Inferior parietal cortex (tissue), 1 donor: ENCODE data around the gene TMEM59L.
A peak's percentile ranks its signal among the peaks of the same experiment; 100 is the strongest.

Experiments
- DNase-seq: peaks from one replicate; pipeline ENCODE4 v3.0.0-alpha.2; 2016; ENCODE audit errors: extremely low spot score

The TMEM59L gene

DNA sequence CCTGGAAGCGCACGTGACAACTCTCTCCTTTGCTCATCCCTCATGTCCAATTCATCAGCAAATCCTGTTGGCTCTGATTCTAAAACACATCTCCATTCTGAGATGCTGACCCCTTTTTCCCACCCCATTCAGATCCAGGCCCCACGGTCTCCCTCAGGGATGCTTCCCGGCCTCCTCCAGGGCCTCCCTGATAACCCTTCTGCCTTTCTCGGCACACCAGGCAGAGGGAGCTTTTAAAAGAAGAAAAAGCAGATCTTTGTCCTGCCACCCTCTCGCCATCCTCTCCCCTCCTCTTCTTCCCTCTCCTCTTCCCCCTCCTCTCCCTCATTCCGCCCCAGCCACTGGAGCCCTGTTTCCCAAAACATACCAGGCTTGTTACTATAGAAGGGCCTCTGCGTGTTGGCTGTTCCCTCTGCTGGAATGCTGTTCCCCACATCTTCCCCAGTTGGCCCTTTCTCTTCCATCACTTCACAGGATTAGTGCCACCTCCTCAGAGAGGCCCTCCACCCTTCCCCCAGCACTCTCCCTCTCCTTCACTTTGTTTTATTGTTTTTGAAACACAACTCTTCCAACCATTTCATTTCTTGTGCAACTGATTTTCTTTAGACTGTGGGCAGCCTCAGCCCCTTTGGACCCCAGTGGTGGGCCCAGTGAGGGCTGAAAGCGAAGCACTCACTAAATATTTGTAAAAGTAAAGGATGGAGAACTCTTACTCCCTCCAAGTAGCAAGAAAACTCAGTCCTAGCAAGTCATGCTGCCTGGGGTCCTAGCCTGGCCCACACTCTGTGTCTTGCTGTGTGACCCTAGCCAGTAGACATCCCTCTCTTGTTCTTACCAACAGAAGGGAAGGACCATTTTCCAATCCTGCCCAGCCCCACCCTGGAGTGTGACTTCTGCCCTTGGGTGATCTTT is 3.6 kb upstream of the TMEM59L start:
- DNase-seq = no peak

DNA sequence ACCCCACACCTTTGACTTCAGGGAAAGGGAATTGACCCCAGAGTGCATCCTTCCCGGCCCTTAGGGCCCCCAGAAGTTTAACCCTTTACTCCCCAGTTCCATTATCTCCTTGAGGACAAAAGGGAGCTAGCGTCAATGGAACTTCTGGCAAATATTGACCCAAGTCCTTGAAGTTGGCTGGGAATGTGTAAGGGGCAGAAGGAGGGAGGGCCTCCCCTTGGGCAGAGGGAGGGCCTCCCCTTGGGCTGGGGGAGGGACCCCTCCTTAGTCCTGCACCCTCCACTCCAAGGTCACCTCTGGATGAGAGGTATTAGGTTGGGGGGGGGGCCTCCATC is 3.0 kb upstream of the TMEM59L start:
- DNase-seq = no peak

DNA sequence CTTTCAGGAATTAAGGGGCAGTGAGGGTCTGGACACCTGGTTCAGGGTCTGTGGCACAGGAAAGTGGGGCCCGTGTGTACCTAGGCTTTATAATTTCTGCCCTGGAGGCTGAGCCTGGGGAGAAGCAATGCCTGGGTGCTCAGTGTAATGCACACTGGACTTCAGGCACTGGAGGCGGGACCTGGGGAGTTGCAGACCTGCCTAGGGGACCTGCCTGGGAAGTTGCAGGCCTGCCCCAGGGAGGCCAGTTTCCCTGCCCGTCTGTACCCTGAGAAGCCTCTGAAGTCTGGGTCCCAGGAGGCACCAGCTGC is 2.5 kb upstream of the TMEM59L start:
- DNase-seq = no peak

DNA sequence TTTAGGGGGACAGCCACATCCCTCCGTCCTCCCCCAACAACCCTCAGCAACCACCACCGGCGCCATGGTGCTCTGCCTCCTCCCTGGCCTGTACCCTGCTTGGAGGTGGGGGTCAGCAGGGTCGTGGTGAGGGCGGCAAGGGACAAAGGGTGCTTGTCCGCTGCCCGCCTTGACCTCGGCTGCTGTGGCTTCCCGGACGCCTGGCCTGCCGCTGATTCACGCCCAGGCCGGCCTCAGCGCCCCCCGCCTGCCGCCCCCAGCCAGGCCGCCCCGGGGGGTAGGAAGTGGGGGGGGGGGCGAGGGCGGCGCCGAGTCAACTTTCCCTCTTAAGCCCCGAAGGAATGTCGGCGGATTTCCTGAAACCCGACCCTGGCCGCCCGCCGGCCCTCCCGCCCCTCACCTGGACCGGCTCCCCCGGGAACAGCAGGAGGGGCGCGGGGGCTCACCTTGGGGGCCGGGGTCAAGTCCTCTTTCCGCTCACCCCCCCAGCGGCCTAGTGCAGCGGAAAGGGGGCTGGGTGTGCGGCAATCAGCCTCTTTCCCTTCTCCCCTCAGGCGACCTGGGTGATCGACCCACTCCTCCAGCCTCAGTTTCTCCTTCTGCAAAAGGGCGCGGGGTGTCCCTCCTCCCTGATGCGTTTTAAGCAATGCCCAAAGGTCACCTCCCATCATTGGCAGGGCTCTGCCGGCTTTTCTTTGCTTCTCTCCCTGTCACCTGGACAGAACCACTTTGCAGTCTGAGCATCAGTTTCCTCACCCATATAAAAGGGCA is 1.9 kb upstream of the TMEM59L start:
- DNase-seq = no peak

DNA sequence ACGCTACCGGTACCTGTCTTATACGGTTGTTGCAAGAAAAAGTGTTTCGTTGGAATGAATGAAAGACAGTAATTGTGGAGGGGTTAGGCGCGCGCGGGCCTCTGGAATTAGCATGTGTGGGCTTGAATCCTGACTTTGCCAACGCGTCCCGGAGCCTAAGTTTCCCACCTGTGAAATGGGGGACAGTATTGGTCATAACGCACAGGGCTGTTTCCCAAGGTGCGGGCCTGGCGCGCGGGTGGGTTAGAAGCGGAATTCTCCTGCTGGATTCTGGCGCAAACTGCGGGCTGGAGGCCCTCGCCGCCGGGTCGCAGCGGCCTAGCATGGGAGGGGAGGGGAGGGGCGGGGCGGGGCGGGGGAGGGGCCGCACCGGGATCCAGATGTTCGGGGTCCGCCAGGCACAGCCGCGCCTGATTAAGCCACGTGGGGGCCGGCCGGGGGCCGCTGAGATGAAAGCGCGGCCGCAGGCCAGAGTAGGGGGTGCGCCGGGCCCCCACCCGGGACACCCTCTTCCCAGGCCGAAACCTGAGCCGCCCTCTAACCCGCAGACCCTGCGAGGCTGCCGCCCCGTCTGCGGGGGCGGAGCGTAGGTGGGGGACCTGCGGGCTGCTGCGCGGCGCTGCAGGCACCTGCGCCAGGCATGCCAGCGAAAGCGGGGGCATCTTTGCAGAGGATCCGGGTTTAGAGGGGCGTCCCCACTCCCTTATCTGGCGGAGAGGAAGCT is 1.2 kb upstream of the TMEM59L start:
- no peak for DNase-seq

DNA sequence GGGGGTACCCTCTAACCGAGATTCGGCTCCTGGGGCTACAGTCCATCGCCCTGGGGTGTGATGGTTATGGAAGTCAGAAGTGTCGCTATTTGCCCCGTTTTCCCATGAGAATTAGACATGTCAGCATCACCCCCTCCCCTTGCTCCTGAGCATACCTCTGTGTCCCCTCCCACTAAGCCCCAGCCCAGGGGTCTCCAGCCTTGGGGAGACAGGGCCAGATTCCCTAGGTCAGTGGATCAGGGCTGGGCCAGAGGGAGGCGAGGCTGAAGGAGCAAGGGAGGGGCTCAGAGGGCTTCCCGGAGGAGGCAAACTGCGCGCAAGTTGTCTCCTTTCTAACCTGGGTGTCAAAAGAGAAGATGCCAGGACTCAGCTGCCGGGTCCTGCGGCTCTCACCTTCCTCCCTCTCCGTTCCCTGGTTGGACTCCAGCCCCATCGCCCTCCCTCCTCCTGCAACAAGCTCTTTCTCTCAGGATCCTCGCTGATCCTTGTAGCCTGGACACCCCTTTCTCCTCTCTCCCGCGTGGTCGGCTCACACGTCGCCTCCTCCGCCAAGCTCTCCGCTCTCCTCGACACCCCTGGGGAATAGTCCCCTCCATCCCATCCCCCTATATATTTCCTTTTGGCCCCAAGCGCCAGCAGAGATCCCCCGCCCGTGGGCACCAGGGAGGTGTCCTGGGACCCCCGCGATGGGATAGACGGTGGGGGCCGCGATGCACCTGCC is 459 bp upstream of the TMEM59L start:
- DNase-seq = no peak

DNA sequence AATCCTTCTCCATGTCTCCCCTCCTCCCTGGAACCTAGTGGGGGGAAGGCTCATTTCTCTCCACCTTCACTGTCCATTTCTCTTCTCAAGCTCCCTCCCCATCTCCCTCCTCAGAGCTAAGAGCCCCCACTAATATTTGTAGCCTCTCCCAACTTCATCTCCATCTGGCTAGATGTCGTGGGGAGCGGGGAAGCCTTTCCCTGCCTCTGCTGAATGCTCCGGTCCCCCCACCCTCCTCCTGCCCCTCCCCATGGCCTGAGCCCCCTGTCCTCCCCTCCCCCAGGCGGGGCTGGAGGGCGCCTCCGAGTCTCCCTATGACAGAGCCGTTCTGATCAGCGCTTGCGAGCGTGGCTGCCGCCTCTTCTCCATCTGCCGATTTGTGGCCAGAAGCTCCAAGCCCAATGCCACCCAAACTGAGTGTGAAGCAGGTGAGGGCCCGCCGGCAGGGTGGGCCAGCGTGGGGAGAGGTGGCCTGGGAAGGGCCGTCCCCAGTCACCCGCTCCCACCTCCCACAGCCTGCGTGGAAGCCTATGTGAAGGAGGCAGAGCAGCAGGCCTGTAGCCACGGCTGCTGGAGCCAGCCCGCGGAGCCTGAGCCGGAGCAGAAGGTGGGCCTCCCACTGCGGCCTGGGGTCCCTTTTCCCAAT is 1.0 kb downstream of the TMEM59L start:
- no peak for DNase-seq

DNA sequence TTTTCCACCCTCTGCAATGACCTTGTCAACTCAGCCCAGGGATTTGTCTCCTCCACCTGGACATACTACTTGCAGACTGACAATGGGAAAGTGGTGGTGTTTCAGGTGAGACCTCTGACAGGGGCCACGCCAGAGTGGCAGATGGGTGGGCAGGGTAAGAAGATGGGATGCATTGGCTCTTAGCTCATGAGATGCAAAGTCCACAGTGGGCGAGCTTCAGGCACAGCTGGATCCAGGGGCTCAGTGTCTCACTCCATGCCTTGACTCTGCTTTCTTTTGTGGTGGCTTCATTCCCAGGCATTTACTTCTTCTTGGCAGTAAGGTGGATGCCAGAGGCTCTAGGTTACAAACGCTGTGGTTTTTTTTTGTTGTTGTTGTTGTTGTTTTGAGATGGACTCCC is 3.4 kb downstream of the TMEM59L start:
- no peak for DNase-seq

DNA sequence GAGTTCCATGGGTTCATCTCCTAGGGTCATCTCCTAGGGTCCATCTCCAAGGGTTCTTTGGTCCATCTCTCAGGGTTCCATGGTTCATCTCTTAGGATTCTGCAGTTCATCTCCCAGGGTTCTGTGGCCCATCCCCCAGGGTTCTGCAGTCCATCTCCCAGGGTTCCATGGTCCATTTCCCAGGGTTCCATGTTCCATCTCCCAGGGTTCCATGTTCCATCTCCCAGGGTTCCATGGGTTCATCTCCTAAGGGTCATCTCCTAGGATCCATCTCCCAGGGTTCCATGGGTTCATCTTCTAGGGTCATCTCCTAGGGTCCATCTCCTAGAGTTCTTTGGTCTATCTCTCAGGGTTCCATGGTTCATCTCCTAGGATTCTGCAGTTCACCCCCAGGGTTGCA is 4.9 kb downstream of the TMEM59L start:
- DNase-seq = no peak

DNA sequence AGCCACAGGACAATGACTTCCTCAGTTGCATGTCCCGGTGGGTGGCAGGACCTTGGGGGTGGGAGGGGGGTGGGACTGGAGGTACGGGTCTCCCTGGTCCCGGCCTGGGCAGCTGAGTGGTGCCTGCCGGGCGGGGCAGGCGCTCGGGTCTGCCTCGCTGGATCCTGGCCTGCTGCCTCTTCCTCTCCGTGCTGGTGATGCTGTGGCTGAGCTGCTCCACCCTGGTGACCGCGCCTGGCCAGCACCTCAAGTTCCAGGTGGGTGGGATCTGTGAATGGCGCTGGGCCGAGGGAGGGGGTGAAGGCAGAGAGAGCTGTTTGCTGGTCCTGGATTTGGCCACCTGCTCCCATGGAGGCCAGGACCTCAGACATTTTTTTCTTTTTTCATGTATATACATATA is 5.6 kb downstream of the TMEM59L start:
- no peak for DNase-seq

DNA sequence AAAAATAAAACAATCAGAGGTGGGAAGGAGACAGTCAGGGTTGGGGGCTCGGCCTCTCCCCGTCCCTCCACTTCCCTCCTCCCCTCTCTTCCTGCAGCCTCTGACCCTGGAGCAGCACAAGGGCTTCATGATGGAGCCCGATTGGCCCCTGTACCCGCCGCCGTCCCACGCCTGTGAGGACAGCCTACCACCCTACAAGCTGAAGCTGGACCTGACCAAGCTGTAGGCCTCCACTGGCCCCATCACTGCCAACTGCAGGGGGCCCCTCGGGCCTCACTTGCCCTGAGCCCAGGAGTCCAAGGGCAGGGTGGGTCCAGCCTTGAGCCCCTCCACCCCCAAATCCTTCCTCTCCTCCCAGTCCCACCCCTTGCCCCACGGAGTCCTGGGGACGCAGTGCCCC is 7.6 kb downstream of the TMEM59L start:
- DNase-seq = no peak

DNA sequence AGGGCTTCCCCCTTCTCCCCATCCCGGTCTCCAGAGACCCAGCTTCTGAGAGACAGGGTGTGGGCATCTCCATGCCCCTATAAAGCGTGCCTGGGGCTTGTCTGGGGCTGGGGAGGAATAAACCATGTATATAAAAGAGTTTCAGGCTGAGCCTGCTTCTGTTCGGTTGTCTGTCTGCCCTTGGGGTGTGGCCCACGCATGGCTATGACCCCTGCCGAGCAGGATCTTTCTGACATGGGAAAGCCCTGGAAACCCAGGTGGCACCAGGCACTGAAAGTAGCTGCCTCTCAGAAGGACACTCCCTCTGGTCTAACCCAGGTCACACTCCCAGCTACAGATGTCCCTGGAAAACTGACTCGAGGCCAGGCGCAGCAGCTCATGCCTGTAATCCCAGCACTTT is 8.2 kb downstream of the TMEM59L start:
- no peak for DNase-seq

DNA sequence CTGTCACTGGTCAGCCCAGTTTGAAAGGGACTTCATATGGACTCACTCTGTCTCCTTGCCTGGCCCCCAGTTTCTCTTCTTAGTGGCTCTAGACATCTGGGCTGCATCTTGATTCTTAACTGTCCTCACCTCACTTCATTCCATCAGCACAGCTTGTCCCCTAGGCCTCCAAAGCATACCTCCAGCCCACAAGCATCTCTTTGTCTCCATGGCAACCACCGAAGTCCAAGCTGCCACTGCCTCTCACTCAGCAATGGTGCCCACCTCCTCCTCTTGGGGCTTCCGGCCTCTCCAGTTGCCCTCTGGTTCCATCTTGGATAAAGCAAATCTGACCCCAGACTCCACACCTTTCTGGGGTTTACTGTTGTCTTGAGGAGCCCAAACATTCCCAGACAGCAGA is 14.2 kb downstream of the TMEM59L start:
- DNase-seq = no peak

DNA sequence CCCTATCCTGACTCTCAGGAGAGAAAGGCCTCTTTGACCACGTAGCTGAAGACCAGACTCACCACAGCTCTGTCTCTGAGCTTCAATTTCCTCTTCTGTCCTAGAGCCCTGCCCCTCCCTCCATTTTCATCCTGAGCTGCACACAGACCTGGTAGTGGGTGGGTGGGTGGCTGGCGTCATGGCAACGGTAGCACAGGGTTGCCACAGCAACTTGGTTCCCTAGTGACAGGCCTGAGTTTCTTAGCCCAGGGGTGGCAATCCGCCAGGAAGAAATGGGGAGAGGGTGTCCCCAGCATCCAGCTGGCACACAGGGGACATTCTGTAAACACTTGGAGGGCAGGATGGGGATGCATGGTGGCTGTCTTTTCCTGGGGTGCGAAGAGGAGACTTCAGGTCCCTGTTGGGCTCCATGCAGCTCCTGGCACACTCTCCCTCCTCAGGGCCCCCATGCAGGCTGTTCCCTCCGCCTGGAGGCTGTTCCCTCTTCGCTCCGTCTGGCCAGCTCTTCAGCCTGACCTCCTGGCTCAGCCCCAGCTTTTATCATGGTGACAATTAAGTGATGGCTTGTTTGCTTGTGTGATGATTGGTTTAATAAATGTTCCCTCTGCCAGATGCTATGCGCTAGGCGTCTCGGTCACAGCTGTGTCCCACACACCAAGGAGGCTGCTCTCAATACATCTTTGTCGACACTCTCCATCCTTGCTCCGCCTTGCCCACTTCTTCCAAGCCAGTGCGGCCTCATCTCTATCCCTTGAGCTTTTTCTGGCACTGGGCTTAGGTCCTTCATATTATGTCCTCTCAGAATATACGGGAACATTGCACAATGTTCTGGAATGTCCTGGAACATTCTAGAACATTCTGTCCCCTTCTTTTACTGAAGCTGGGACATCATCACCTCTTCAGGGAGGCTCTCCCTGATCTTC is 16.8 kb downstream of the TMEM59L start:
- DNase-seq = no peak

DNA sequence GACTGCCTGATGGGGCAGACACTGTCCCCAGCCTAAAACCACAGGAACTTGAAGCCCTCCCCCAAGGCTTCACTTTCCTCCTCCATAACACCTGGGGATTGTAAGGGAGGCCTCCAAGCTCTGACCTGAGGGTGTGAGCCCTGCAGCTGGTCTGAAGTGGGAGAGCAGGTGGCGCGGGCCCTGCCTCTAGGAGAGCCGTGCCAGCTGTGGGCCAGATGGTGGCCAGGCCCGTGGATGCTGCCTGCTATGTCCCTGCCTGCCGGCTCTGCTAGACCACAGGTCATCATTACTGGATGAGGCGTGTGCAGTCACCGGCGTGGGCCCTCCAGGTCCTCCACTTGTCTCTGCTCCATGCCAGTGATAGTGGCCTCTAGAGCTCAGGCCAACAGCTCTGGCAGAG is 20.7 kb downstream of the TMEM59L start:
- DNase-seq = no peak

DNA sequence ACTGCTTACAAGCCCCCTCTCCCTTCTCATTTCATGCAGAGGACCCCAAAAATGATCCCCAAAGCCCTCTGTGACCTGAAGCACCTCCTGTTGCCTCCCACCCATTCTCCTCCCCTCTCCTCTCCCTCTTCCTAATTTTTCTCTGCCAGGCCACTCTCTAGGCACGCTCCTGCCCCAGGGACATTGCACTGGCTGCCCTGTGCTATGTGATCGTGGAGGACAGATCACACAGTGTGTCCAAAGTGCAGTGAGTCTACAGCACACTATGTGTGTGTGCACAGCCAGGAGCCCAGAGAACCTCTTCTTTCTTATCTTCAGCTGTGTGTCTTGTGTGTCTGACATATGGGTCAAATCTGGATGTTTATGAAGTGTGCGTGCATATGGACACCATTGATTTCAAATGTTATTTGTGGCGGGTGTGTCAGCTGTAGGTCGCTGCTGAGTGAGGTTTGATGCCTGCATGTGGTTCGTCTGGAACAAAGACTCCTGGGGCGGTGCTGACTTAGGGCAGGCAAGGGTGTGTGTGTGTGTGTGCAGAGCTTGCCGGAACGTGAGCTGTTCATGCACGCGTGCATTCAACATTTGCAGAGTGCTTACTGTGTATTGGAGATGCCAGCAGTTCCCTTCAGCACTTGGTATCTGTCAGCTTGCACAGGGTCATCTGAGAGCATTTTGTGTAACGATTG is 22.1 kb downstream of the TMEM59L start:
- no peak for DNase-seq

DNA sequence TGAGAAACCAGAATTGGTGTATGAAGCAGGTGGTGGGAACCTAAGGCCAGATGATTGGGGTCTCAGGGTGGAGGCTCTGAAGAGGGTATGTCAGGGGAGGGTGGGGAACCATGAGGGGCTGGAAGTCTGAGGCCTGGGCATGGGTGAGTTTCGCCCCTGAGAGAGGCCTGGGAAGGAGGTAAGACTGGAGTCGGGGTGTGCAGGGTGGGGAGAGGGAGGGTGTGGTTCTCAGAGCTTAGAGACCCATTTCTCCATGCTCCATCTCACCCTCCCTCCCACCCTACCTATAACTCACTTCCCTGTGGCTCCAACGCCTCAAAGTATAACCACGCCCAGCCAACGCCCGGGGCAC is 23.1 kb downstream of the TMEM59L start:
- DNase-seq = no peak

DNA sequence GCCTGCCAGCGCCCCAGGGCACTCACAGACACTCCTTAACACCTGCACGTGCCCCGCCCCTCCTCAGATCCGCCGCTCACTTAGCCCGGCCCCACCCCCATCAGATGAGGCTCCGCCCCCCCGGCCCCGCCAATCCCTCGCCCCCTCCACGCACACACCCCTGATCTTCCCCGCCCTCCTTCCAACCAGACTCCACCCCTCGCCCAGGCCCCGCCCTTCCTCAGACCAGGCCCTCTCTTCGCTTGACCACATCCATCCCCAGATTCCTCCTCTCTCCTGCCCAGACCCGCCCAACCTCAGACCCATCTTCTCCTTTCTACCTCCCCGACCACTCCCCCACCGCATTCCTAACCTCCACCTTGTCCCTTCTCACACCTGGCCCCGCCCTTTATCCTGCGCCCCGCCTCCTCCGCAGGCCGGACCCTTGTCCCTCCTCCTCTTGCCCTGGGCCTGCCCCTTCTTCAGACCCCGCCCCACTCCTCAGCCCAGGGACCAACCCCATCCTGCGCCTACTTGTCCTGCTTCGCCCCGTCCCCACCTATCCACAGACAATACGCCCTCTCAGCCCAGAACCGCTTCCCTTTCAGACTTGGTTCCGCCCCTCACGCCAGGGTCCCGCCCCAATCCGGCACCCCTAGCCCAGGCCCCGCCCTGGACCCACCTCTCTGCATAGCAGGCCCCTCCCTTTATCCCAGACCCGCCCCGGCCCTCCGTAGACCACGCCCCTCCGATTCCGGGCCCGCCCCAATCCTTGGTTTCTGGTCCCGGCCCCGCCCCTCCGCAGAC is 23.7 kb downstream of the TMEM59L start:
- peak; percentile 87 for DNase-seq

DNA sequence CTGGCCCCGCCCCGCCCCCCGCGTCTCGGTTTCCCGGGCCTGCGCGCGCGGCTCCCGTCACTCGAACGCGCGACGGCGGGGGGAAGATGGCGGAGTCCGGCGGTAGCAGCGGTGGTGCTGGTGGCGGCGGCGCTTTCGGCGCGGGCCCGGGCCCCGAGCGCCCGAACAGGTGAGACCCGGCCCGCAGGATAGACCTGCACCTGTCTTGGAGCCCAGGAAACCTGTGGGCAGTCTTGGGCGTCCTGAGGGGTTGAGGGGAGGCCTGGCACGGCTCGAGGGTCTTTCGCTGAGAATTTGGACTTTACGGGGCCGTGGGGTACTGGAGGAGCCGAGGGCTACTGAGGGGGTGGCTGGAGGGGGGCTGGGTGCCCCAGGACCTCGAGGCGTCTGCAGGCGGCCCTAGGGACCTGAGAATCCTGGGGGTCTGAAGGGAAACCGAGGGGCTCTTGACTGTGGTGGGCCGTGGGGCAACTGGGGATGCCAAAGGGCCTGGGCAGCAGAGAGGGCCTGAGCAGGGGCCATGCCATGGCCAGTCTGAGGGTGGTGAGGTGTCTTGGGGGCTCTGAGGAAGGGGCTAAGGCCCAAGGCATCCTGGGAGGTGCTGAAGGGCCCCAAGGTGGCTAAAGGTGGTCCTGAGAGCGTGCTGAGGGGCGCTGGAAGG is 24.4 kb downstream of the TMEM59L start, which contains the start of gene KLHL26:
KLHL26 (plus strand) TSS at position 60 of the 661 bp plus-strand sequence; CDS start at position 87, 27 bp downstream.
- DNase-seq = no peak
